Measurements from ENCODE around the gene UTP11. TPM values are rescaled to one million over a fixed set of nuclear protein-coding genes. Genes with fewer than 3 reads are reported as not detected.

UTP11 gene
- total RNA-seq, 5 donors from 2014 or later (not counting 1 experiment from before 2014, with no cell fraction given), result 8.5 to 18.3 (median 15.9) TPM

- 45% methylated on average over 25 of the region's 34 CpGs for WGBS (ENCODE audit: insufficient coverage)
- DNase-seq (no peak), ATAC-seq (replicated peaks in 1 of 4) (no peak)
- H3K27me3 ChIP-seq (replicated peaks in 1 of 2; ENCODE audit: control insufficient read depth in 2 of 2, extremely low read depth in 1 of 2, insufficient read depth in 2 of 2, low read length in 1 of 2), result peaks cover 10 to 48% of the 10 kb centered on the region in 2 experiments
- H3K4me3 ChIP-seq (ENCODE audit: control insufficient read depth in 1 of 2, extremely low read depth in 1 of 2, low read length in 1 of 2), result peak overlapping the region in 1 of 2 donors; percentile 43
- H3K4me1 ChIP-seq (ENCODE audit: control insufficient read depth in 1 of 2, extremely low read depth in 1 of 2, insufficient read depth in 2 of 2, low read length in 2 of 2), result peaks cover 2 to 28% of the 10 kb centered on the region in 2 experiments
- H3K9me3 ChIP-seq, result no peaks in the 10 kb centered on the region
- Mint-ChIP-seq H3K27ac (no peak overlapping the region), H3K4me3 (peak overlapping the region; percentile 73 to 79 (median 78)), H3K27me3 (peaks cover 16 to 23% of the 10 kb centered on the region in 2 donors), H3K9me3 (no peaks in the 10 kb centered on the region), H3K36me3 (no peaks in the 10 kb centered on the region), H3K4me1 (peaks cover 13 to 21% (median 20%) of the 10 kb centered on the region in 3 donors)
- CTCF ChIA-PET, result no interaction called here
- no peak overlapping the region for H3K27ac ChIP-seq (ENCODE audit: low read length)
- POLR2A ChIA-PET, result no interaction called here
- no peaks in the 10 kb centered on the region for H3K36me3 ChIP-seq (ENCODE audit: control insufficient read depth in 2 of 2, extremely low read depth in 1 of 2, insufficient read depth in 1 of 2, low read length in 1 of 2)
Measured at GRCh38 chr1:38047603-38048141, 35.1 kb downstream of the UTP11 start.

- no peak for ATAC-seq (replicated peaks in 1 of 4)
Measured at GRCh38 chr1:38050397-38051078, 38.0 kb downstream of the UTP11 start.

GRCh38 chr1:38051079-38051543, 38.6 kb downstream of the UTP11 start:
- no peak overlapping the region for H3K4me3 ChIP-seq (ENCODE audit: control insufficient read depth in 1 of 2, extremely low read depth in 1 of 2, low read length in 1 of 2)
- DNase-seq, result no peak
- H3K27ac Mint-ChIP-seq, result no peak overlapping the region
- peaks cover 7 to 23% of the 10 kb centered on the region in 2 experiments for H3K27me3 ChIP-seq (replicated peaks in 1 of 2; ENCODE audit: control insufficient read depth in 2 of 2, extremely low read depth in 1 of 2, insufficient read depth in 2 of 2, low read length in 1 of 2)
- no peak overlapping the region for H3K27ac ChIP-seq (ENCODE audit: low read length)
- peaks cover 6 to 9% of the 10 kb centered on the region in 2 donors for H3K27me3 Mint-ChIP-seq
- no peak for ATAC-seq (replicated peaks in 1 of 4)
- H3K36me3 Mint-ChIP-seq, result no peaks in the 10 kb centered on the region
- H3K9me3 ChIP-seq, result no peaks in the 10 kb centered on the region
- 80% methylated on average over 6 of the region's 9 CpGs for WGBS (ENCODE audit: insufficient coverage)
- H3K4me1 ChIP-seq (ENCODE audit: control insufficient read depth in 1 of 2, extremely low read depth in 1 of 2, insufficient read depth in 2 of 2, low read length in 2 of 2), result peaks cover 2 to 16% of the 10 kb centered on the region in 2 experiments
- no peaks in the 10 kb centered on the region for H3K9me3 Mint-ChIP-seq
- CTCF ChIA-PET, result no interaction called here
- H3K36me3 ChIP-seq (ENCODE audit: control insufficient read depth in 2 of 2, extremely low read depth in 1 of 2, insufficient read depth in 1 of 2, low read length in 1 of 2), result no peaks in the 10 kb centered on the region
- no peak overlapping the region for H3K4me3 Mint-ChIP-seq
- peaks cover 8 to 9% (median 8%) of the 10 kb centered on the region in 3 donors for H3K4me1 Mint-ChIP-seq
- POLR2A ChIA-PET, result no interaction called here

More at GRCh38 chr1:38050397-38051078, 38.0 kb downstream of the UTP11 start:
- Histone ChIP-seq H3K9me3 (no peaks in the 10 kb centered on the region), H3K27ac (ENCODE audit: low read length) (no peak overlapping the region), H3K27me3 (replicated peaks in 1 of 2; ENCODE audit: control insufficient read depth in 2 of 2, extremely low read depth in 1 of 2, insufficient read depth in 2 of 2, low read length in 1 of 2) (peaks cover 7 to 26% of the 10 kb centered on the region in 2 experiments), H3K4me3 (ENCODE audit: control insufficient read depth in 1 of 2, extremely low read depth in 1 of 2, low read length in 1 of 2) (no peak overlapping the region), H3K4me1 (ENCODE audit: control insufficient read depth in 1 of 2, extremely low read depth in 1 of 2, insufficient read depth in 2 of 2, low read length in 2 of 2) (peaks cover 2 to 20% of the 10 kb centered on the region in 2 experiments), H3K36me3 (ENCODE audit: control insufficient read depth in 2 of 2, extremely low read depth in 1 of 2, insufficient read depth in 1 of 2, low read length in 1 of 2) (no peaks in the 10 kb centered on the region)
- 73% methylated on average over 6 of the region's 13 CpGs for WGBS (ENCODE audit: insufficient coverage)
- Mint-ChIP-seq H3K36me3 (no peaks in the 10 kb centered on the region), H3K4me1 (peaks cover 8 to 11% (median 8%) of the 10 kb centered on the region in 3 donors), H3K4me3 (no peak overlapping the region), H3K27me3 (peaks cover 5 to 8% of the 10 kb centered on the region in 2 donors), H3K9me3 (no peaks in the 10 kb centered on the region), H3K27ac (no peak overlapping the region)
- POLR2A ChIA-PET, result no interaction called here
- CTCF ChIA-PET, result no interaction called here
- DNase-seq, result no peak

- DNase-seq (peak in 3 of 35 experiments; percentile 6 to 40 (median 16)), ATAC-seq (replicated peaks in 1 of 4) (peak in 2 of 4 experiments; percentile 44 to 75)
- Mint-ChIP-seq H3K36me3 (no peaks in the 10 kb centered on the region), H3K27ac (no peak overlapping the region), H3K27me3 (peaks cover 4 to 9% of the 10 kb centered on the region in 2 donors), H3K4me1 (peaks cover 7 to 8% (median 8%) of the 10 kb centered on the region in 3 donors), H3K9me3 (no peaks in the 10 kb centered on the region), H3K4me3 (no peak overlapping the region)
- Histone ChIP-seq H3K4me1 (ENCODE audit: control insufficient read depth in 1 of 2, extremely low read depth in 1 of 2, insufficient read depth in 2 of 2, low read length in 2 of 2) (peaks cover 0 to 9% of the 10 kb centered on the region in 2 experiments), H3K36me3 (ENCODE audit: control insufficient read depth in 2 of 2, extremely low read depth in 1 of 2, insufficient read depth in 1 of 2, low read length in 1 of 2) (no peaks in the 10 kb centered on the region), H3K9me3 (no peaks in the 10 kb centered on the region), H3K27me3 (replicated peaks in 1 of 2; ENCODE audit: control insufficient read depth in 2 of 2, extremely low read depth in 1 of 2, insufficient read depth in 2 of 2, low read length in 1 of 2) (peaks cover 7 to 22% of the 10 kb centered on the region in 2 experiments), H3K27ac (ENCODE audit: low read length) (no peak overlapping the region), H3K4me3 (ENCODE audit: control insufficient read depth in 1 of 2, extremely low read depth in 1 of 2, low read length in 1 of 2) (no peak overlapping the region)
- ChIA-PET POLR2A (no interaction called here), CTCF (no interaction called here)
- no CpG with 5 or more reads among the region's 3 CpGs for WGBS (ENCODE audit: insufficient coverage)
Measured at GRCh38 chr1:38052750-38053415, 40.3 kb downstream of the UTP11 start.

GRCh38 chr1:38053416-38054091, 41.0 kb downstream of the UTP11 start:
- ATAC-seq (replicated peaks in 1 of 4) (no peak), DNase-seq (no peak)
- no peaks in the 10 kb centered on the region for H3K9me3 ChIP-seq
- peaks cover 4 to 13% of the 10 kb centered on the region in 2 donors for H3K27me3 Mint-ChIP-seq
- H3K9me3 Mint-ChIP-seq, result no peaks in the 10 kb centered on the region
- H3K4me3 Mint-ChIP-seq, result no peak overlapping the region
- no peaks in the 10 kb centered on the region for H3K36me3 Mint-ChIP-seq
- no peak overlapping the region for H3K27ac Mint-ChIP-seq
- ChIA-PET CTCF (no interaction called here), POLR2A (no interaction called here)
- H3K27me3 ChIP-seq (replicated peaks in 1 of 2; ENCODE audit: control insufficient read depth in 2 of 2, extremely low read depth in 1 of 2, insufficient read depth in 2 of 2, low read length in 1 of 2), result peaks cover 2 to 15% of the 10 kb centered on the region in 2 experiments
- no peaks in the 10 kb centered on the region for H3K36me3 ChIP-seq (ENCODE audit: control insufficient read depth in 2 of 2, extremely low read depth in 1 of 2, insufficient read depth in 1 of 2, low read length in 1 of 2)
- peaks cover 7 to 8% (median 8%) of the 10 kb centered on the region in 3 donors for H3K4me1 Mint-ChIP-seq
- peaks cover 0 to 9% of the 10 kb centered on the region in 2 experiments for H3K4me1 ChIP-seq (ENCODE audit: control insufficient read depth in 1 of 2, extremely low read depth in 1 of 2, insufficient read depth in 2 of 2, low read length in 2 of 2)
- H3K27ac ChIP-seq (ENCODE audit: low read length), result no peak overlapping the region
- no CpG with 5 or more reads among the region's 7 CpGs for WGBS (ENCODE audit: insufficient coverage)
- no peak overlapping the region for H3K4me3 ChIP-seq (ENCODE audit: control insufficient read depth in 1 of 2, extremely low read depth in 1 of 2, low read length in 1 of 2)

GRCh38 chr1:38055398-38055797, 42.9 kb downstream of the UTP11 start:
- ChIA-PET CTCF (no interaction called here), POLR2A (no interaction called here)
- ATAC-seq (replicated peaks in 1 of 4) (no peak), DNase-seq (no peak)
- H3K9me3 Mint-ChIP-seq, result no peaks in the 10 kb centered on the region
- H3K4me1 Mint-ChIP-seq, result peaks cover 7 to 8% (median 8%) of the 10 kb centered on the region in 3 donors
- WGBS (ENCODE audit: insufficient coverage), result 83% methylated on average over 1 of the region's 3 CpGs
- H3K4me1 ChIP-seq (ENCODE audit: control insufficient read depth in 1 of 2, extremely low read depth in 1 of 2, insufficient read depth in 2 of 2, low read length in 2 of 2), result peaks cover 0 to 9% of the 10 kb centered on the region in 2 experiments
- H3K4me3 Mint-ChIP-seq, result no peak overlapping the region
- H3K27me3 Mint-ChIP-seq, result peaks cover 4 to 14% of the 10 kb centered on the region in 2 donors
- no peak overlapping the region for H3K4me3 ChIP-seq (ENCODE audit: control insufficient read depth in 1 of 2, extremely low read depth in 1 of 2, low read length in 1 of 2)
- no peak overlapping the region for H3K27ac Mint-ChIP-seq
- H3K36me3 Mint-ChIP-seq, result no peaks in the 10 kb centered on the region
- peaks cover 0 to 15% of the 10 kb centered on the region in 2 experiments for H3K27me3 ChIP-seq (replicated peaks in 1 of 2; ENCODE audit: control insufficient read depth in 2 of 2, extremely low read depth in 1 of 2, insufficient read depth in 2 of 2, low read length in 1 of 2)
- H3K27ac ChIP-seq (ENCODE audit: low read length), result no peak overlapping the region
- no peaks in the 10 kb centered on the region for H3K36me3 ChIP-seq (ENCODE audit: control insufficient read depth in 2 of 2, extremely low read depth in 1 of 2, insufficient read depth in 1 of 2, low read length in 1 of 2)
- H3K9me3 ChIP-seq, result no peaks in the 10 kb centered on the region

Measured in T-cell (primary cell).